ENCODE results near the gene KCNJ3.
"Not testable (repeated sequence)": the region's sequence is repeated elsewhere in the genome, so short reads cannot be mapped to it uniquely, and the experiment has no call there.

Gene KCNJ3

GRCh38 chr2:154849482-154849881 is 151.0 kb downstream of the KCNJ3 start:
- DNase-seq: no peak

GRCh38 chr2:154850532-154850931 is 152.0 kb downstream of the KCNJ3 start:
- DNase-seq: no peak

GRCh38 chr2:154855138-154855537 is 156.6 kb downstream of the KCNJ3 start:
- DNase-seq: no peak

- not testable (repeated sequence) for DNase-seq
Measured at GRCh38 chr2:154867151-154867550, 168.7 kb downstream of the KCNJ3 start.

GRCh38 chr2:154875999-154876398 is 177.5 kb downstream of the KCNJ3 start:
- DNase-seq: no peak

GRCh38 chr2:154882725-154883124 is 184.2 kb downstream of the KCNJ3 start:
- DNase-seq: no peak

GRCh38 chr2:154886316-154886715 is 187.8 kb downstream of the KCNJ3 start:
- no peak for DNase-seq

- no peak for DNase-seq
Measured at GRCh38 chr2:154898269-154898668, 199.8 kb downstream of the KCNJ3 start.

GRCh38 chr2:154901063-154901462 is 202.6 kb downstream of the KCNJ3 start:
- DNase-seq: no peak

All from retina (tissue), 1 donor.